Liver (tissue), 2 donors: ENCODE data around the gene OMP.

ENCODE experiments used
- EGR1 ChIP-seq, 2 donors: IDR thresholded peaks; 2 replicates each; pipeline ENCODE4 v1.6.1; 2016 to 2018; ENCODE audit warnings: antibody characterized with exemption in 2 of 2, low read depth in 2 of 2
- MAX ChIP-seq: IDR thresholded peaks from 2 replicates; pipeline ENCODE4 v1.6.1; 2016; ENCODE audit warnings: antibody characterized with exemption
- SP1 ChIP-seq: IDR thresholded peaks from 2 replicates; pipeline ENCODE4 v1.6.1; 2018; ENCODE audit warnings: antibody characterized with exemption, mild to moderate bottlenecking
- ZBTB33 ChIP-seq: IDR thresholded peaks from 2 replicates; pipeline ENCODE4 v1.6.1; 2016; ENCODE audit warnings: antibody characterized with exemption
- donor health status: healthy.

GRCh38 chr11:77127235-77127911, 24.7 kb downstream of the OMP start:
- TF ChIP-seq SP1 (no peak), ZBTB33 (no peak), EGR1 (IDR thresholded peaks at IDR 0.05; ENCODE audit: low read depth in 2 of 2) (no peak), MAX (no peak)
